Retinal pigment epithelial cell (primary cell): Measurements from ENCODE around the gene CCSAP.

Experiments
- DNase-seq: peaks from one replicate; pipeline ENCODE4 v3.0.0-alpha.2; 2010; ENCODE audit warnings: low read depth
- H3K4me3 ChIP-seq: 2 replicates; pipeline ENCODE4 v1.5.1; 2011; ENCODE audit warnings: mild to moderate bottlenecking, low read length, control low read depth, moderate library complexity
- TF ChIP-seq, protein P1 (sequence below): conservative IDR thresholded peaks from 2 replicates; pipeline ENCODE4 v1.5.1; 2011; ENCODE audit warnings: low read depth, low read length, control low read depth, inconsistent platforms

Gene CCSAP, protein sequence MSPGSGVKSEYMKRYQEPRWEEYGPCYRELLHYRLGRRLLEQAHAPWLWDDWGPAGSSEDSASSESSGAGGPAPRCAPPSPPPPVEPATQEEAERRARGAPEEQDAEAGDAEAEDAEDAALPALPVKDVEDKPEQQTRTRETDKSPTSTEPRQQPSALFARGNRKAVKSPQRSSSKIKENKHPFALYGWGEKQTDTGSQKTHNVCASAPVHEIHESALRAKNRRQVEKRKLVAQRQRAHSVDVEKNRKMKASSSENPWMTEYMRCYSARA

DNA sequence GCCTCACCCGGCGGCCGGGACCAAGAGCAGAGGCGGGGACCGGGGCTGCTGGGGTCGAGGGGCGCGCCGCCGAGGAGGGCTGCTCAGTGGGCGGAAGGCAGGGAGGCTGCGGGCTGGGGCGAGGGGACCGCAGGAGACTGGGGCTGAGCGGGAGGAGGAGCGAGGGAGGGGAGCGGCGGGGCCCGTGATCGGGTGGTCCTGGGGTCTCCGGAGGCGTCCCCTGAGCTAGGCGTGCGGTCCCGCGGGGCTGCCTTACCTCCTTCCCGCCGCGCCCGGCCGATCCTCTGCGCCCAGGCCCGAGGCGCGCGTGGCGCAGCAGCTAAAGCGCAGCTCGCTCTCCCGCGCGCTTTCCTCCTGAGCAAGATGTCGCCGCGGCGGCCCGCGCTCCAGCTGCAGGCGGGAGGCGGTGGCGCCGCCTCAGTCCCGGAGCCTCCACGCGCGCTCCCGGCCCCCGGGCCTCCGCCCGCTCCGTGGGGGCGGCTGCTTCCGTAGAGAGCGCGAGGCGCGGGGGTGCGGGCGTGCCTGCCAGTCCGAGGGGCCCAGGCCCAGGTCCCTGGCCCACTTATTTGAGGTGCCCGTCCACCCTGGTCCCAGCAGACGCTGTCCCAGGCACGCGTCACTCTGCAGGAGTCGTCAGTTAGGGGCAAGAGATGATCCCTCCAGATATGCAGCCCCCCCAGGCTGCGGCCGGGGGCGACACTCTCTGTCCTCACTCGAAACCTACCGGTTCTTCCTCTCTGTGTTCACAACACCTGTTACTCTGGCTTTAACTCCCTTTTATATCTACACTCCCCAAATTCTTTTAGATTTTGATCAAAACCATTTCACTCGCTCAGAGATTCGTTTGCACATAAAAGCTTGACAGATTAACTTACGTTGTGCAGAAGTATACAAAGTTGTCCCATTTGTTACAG, at the start of gene CCSAP:
TSS of gene CCSAP (minus strand) at position 392 of the 914 bp plus-strand sequence. CDS start 582 bp downstream, outside the sequence.
- peak within 1 kb of the TSS; percentile 71 for H3K4me3 ChIP-seq
- TF ChIP-seq, protein P1, sequence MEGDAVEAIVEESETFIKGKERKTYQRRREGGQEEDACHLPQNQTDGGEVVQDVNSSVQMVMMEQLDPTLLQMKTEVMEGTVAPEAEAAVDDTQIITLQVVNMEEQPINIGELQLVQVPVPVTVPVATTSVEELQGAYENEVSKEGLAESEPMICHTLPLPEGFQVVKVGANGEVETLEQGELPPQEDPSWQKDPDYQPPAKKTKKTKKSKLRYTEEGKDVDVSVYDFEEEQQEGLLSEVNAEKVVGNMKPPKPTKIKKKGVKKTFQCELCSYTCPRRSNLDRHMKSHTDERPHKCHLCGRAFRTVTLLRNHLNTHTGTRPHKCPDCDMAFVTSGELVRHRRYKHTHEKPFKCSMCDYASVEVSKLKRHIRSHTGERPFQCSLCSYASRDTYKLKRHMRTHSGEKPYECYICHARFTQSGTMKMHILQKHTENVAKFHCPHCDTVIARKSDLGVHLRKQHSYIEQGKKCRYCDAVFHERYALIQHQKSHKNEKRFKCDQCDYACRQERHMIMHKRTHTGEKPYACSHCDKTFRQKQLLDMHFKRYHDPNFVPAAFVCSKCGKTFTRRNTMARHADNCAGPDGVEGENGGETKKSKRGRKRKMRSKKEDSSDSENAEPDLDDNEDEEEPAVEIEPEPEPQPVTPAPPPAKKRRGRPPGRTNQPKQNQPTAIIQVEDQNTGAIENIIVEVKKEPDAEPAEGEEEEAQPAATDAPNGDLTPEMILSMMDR, result no peak
- DNase-seq, result no peak

- TF ChIP-seq, protein P1, result no peak
- no peak overlapping the region for H3K4me3 ChIP-seq
- DNase-seq, result no peak
Observed at GRCh38 chr1:229390130-229390529, 47.3 kb upstream of the CCSAP start.

- no peak overlapping the region for H3K4me3 ChIP-seq
- TF ChIP-seq, protein P1, result no peak
- DNase-seq, result peak; percentile 54
Observed at GRCh38 chr1:229388897-229389580, 46.2 kb upstream of the CCSAP start.

DNA sequence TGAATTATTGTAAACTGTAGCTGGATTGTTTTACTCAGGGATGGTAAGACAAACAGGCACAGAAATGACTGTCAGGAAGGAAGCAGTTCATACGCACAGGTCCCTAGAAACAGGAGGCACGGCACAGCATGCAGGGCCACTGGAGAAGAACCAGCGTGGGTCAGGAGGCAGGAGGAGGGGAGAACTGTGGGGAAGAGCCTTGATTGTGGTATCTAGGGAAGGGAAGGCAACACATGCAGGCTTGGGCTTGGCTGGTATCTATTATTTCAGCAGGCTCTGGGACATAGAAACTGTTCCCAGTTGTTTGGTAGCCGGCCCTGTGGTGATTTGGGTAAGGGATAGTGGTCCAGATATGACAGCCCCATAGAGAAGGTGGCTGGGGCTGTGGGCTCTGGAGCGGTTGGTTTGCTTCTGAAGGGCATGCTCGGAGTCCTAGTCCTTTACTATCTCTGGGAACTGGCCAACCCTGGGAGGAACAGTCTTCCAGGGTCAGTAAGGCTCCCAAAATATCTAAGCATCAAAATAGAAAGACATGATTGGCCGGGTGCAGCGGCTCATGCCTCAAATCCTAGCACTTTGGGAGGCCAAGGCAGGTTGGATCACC, 43.1 kb upstream of the CCSAP start:
- TF ChIP-seq, protein P1, result no peak
- no peak for DNase-seq
- H3K4me3 ChIP-seq, result no peak overlapping the region

- DNase-seq, result no peak
- TF ChIP-seq, protein P1, result no peak
- no peak overlapping the region for H3K4me3 ChIP-seq
Observed at GRCh38 chr1:229384822-229385221, 42.0 kb upstream of the CCSAP start.

- DNase-seq, result no peak
- no peak overlapping the region for H3K4me3 ChIP-seq
- TF ChIP-seq, protein P1, result no peak
Observed at GRCh38 chr1:229383961-229384360, 41.1 kb upstream of the CCSAP start.
